Peyer's patch (tissue), 4 donors: ENCODE measurements around the gene KIF6.

ENCODE experiments used
- POLR2A ChIP-seq, 2 donors: fragments of 450-650 bp; IDR thresholded peaks; one replicate each; pipeline ENCODE4 v1.5.1; 2017; ENCODE audit warnings: antibody characterized with exemption in 2 of 2, mild to moderate bottlenecking in 2 of 2, moderate library complexity in 2 of 2
- TF ChIP-seq, protein P1 (sequence below), 6 experiments: fragments of 450-650 bp in 4 of 6; fragments of 200-600 bp in 2 of 6; sonication (generic) in 1 of 6; IDR thresholded peaks; one replicate each; pipeline ENCODE4 v1.5.1; 2017 to 2019; ENCODE audit warnings: antibody characterized with exemption in 6 of 6, mild to moderate bottlenecking in 3 of 6, moderate library complexity in 1 of 6

GRCh38 chr6:39634646-39635341, 90.4 kb downstream of the KIF6 start:
- TF ChIP-seq, protein P1, sequence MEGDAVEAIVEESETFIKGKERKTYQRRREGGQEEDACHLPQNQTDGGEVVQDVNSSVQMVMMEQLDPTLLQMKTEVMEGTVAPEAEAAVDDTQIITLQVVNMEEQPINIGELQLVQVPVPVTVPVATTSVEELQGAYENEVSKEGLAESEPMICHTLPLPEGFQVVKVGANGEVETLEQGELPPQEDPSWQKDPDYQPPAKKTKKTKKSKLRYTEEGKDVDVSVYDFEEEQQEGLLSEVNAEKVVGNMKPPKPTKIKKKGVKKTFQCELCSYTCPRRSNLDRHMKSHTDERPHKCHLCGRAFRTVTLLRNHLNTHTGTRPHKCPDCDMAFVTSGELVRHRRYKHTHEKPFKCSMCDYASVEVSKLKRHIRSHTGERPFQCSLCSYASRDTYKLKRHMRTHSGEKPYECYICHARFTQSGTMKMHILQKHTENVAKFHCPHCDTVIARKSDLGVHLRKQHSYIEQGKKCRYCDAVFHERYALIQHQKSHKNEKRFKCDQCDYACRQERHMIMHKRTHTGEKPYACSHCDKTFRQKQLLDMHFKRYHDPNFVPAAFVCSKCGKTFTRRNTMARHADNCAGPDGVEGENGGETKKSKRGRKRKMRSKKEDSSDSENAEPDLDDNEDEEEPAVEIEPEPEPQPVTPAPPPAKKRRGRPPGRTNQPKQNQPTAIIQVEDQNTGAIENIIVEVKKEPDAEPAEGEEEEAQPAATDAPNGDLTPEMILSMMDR (IDR thresholded peaks at IDR 0.05) = no peak
- no peak for TF ChIP-seq POLR2A (IDR thresholded peaks at IDR 0.05)
